ENCODE data around the gene C4B. TPM values are rescaled to one million over a fixed set of nuclear protein-coding genes. Genes with fewer than 3 reads are reported as not detected.
"Not testable (repeated sequence)": the region's sequence is repeated elsewhere in the genome, so short reads cannot be mapped to it uniquely, and the experiment has no call there.

The C4B gene
- polyA plus RNA-seq, 2 of the 4 experiments (the other 2 are of a cell fraction) = 1.3 TPM

DNA sequence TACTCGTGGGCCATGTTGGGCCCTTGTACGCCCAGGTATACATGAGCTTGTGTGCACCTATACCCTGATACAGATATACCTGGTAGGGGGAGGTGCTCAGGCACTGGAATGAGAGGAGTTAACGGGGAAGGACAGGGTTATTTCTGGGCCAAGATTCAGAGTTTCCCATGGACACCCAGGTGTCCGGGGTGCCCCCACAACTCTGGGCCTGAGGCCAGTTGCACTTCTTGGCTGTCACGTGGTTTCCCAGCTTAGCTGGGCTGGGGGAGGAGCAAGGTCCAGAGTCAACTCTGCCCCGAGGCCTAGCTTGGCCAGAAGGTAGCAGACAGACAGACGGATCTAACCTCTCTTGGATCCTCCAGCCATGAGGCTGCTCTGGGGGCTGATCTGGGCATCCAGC is 32.9 kb upstream of the C4B start, which contains the start of gene C4A:
Gene C4A, plus strand, starts transcription at position 314 of the 400 bp plus-strand sequence. Its CDS starts 51 bp downstream, at position 365.
- WGBS (ENCODE audit: missing lambda C conversion rate) = no CpG with 5 or more reads among the region's 7 CpGs
- H3K4me2 ChIP-seq; H3K27ac ChIP-seq; FAIRE-seq; H3K9me3 ChIP-seq; DNase-seq (ENCODE audit: low read depth in 1 of 2, low spot score in 1 of 2); POLR2A ChIA-PET; H3K4me3 ChIP-seq; CTCF ChIA-PET; H3K4me1 ChIP-seq: not testable (repeated sequence)
- ATAC-seq = 0 out of 6 replicates have a peak, but pooled peaks of 1 of the 2 experiments have one; percentile 8

DNA sequence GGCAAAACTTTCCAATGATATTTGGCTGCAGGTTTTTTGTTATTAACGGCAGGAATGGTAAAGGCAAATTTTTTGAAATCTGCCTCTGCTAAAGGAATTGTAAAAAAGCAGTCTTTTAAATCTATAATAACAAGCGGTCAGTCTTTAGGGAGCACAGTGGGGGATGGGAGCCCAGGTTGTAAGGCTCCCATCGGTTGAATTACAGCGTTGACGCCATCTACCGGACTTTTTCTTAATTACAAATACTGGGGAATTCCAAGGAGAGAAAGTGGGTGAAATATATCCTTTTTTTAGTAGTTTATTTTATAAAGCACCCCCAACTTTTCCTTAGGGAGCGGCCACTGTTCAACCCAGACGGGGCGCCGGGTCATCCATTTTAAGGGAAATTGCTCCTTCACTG is 25.2 kb upstream of the C4B start:
- H3K4me3 ChIP-seq; POLR2A ChIA-PET; H3K27ac ChIP-seq; FAIRE-seq; H3K4me2 ChIP-seq; DNase-seq (ENCODE audit: low read depth in 1 of 2, low spot score in 1 of 2); CTCF ChIA-PET; H3K4me1 ChIP-seq; H3K9me3 ChIP-seq: not testable (repeated sequence)
- ATAC-seq = peak in 1 of 2 experiments; percentile 55; a peak in 1 of 6 replicates
- no CpG with 5 or more reads among the region's 10 CpGs for WGBS (ENCODE audit: missing lambda C conversion rate)

DNA sequence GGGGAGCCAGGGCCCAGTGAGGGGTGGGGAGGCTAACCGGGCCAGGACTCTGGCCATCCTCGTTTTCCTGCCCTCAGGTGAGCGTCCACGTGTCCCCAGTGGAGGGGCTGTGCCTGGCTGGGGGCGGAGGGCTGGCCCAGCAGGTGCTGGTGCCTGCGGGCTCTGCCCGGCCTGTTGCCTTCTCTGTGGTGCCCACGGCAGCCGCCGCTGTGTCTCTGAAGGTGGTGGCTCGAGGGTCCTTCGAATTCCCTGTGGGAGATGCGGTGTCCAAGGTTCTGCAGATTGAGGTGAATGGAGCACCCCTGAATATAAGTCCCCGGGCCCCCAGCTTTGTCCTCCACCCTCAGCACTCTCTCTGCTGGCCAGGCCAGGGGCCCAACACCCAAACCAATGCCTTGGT is 20.2 kb upstream of the C4B start:
- FAIRE-seq; H3K4me3 ChIP-seq; POLR2A ChIA-PET; H3K27ac ChIP-seq; H3K9me3 ChIP-seq; H3K4me1 ChIP-seq; ATAC-seq; CTCF ChIA-PET; DNase-seq (ENCODE audit: low read depth in 1 of 2, low spot score in 1 of 2); H3K4me2 ChIP-seq: not testable (repeated sequence)
- WGBS (ENCODE audit: missing lambda C conversion rate) = no CpG with 5 or more reads among the region's 14 CpGs

GRCh38 chr6:31996385-31996784 is 18.2 kb upstream of the C4B start:
- 79% methylated on average over 4 of the region's 6 CpGs for WGBS (ENCODE audit: missing lambda C conversion rate)
- H3K4me3 ChIP-seq; POLR2A ChIA-PET; H3K4me1 ChIP-seq; FAIRE-seq; ATAC-seq; H3K27ac ChIP-seq; DNase-seq (ENCODE audit: low read depth in 1 of 2, low spot score in 1 of 2); H3K4me2 ChIP-seq; H3K9me3 ChIP-seq; CTCF ChIA-PET: not testable (repeated sequence)

GRCh38 chr6:32002546-32003268 is 11.9 kb upstream of the C4B start:
- FAIRE-seq, CTCF ChIA-PET: not testable (repeated sequence)

DNA sequence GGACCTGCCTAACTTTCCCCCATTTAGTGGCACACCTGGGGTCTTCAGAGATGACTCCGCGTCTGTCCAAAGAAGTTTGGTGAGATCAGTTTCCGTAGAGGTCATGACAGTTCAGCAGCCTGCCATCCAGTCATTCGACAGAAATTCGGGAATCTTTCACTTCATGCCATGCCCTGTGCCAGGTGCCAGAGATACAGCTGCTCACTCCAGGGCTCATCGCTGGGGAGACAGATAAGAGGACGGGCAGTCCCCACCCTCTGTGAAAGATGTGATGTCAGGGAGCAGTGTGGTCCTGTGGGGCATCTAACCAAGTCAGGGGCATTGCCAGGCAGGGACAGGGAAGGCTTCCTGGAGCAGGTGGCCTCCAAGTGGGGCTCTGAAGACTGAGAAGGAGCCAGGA is 11.3 kb upstream of the C4B start:
- H3K4me2 ChIP-seq; POLR2A ChIA-PET; H3K27ac ChIP-seq; ATAC-seq; DNase-seq (ENCODE audit: low read depth in 1 of 2, low spot score in 1 of 2); FAIRE-seq; H3K9me3 ChIP-seq; CTCF ChIA-PET; H3K4me1 ChIP-seq; H3K4me3 ChIP-seq: not testable (repeated sequence)
- WGBS (ENCODE audit: missing lambda C conversion rate) = no CpG with 5 or more reads among the region's 7 CpGs

More at GRCh38 chr6:32002546-32003268, 11.9 kb upstream of the C4B start:
- H3K27ac ChIP-seq; POLR2A ChIA-PET; H3K4me2 ChIP-seq; H3K4me3 ChIP-seq; H3K4me1 ChIP-seq; H3K9me3 ChIP-seq; DNase-seq (ENCODE audit: low read depth in 1 of 2, low spot score in 1 of 2); ATAC-seq: not testable (repeated sequence)
- WGBS (ENCODE audit: missing lambda C conversion rate) = no CpG with 5 or more reads among the region's 15 CpGs

DNA sequence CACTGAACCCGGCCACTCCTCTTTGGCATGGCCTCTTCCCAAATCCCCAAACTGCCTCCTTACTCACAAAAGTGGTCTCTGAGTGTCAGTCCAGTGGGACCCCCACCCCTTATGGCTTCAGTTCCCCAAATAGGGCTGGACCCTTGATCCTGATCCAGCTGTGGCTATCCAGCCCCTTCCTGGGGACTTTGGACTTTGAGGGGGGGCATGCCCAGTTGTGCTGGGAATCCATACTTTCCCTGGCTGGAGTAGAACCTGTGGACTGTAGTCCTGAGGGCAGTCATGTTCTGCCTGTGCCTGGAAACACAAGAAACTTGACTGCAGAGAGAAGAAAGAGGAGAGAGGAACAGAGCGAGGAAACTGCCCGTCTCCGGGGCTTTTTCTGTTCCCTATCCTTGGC is 10.2 kb upstream of the C4B start:
- ATAC-seq; FAIRE-seq; DNase-seq (ENCODE audit: low read depth in 1 of 2, low spot score in 1 of 2); H3K4me1 ChIP-seq; H3K9me3 ChIP-seq; CTCF ChIA-PET; H3K4me2 ChIP-seq; H3K4me3 ChIP-seq; H3K27ac ChIP-seq; POLR2A ChIA-PET: not testable (repeated sequence)
- 71% methylated on average over 4 of the region's 4 CpGs for WGBS (ENCODE audit: missing lambda C conversion rate)

- CTCF ChIA-PET; FAIRE-seq; H3K9me3 ChIP-seq; H3K4me1 ChIP-seq; H3K4me2 ChIP-seq; ATAC-seq; H3K4me3 ChIP-seq; POLR2A ChIA-PET; H3K27ac ChIP-seq; DNase-seq (ENCODE audit: low read depth in 1 of 2, low spot score in 1 of 2): not testable (repeated sequence)
- 67% methylated on average over 9 of the region's 13 CpGs for WGBS (ENCODE audit: missing lambda C conversion rate)
Observed at GRCh38 chr6:32004864-32005537, 9.6 kb upstream of the C4B start.

GRCh38 chr6:32005538-32005880 is 9.1 kb upstream of the C4B start:
- FAIRE-seq, H3K27ac ChIP-seq, CTCF ChIA-PET, POLR2A ChIA-PET, H3K9me3 ChIP-seq, H3K4me1 ChIP-seq, H3K4me2 ChIP-seq, H3K4me3 ChIP-seq: not testable (repeated sequence)
- WGBS (ENCODE audit: missing lambda C conversion rate) = 27% methylated on average over 3 of the region's 9 CpGs
- DNase-seq (ENCODE audit: low read depth in 1 of 2, low spot score in 1 of 2) (peak in 1 of 2 experiments; percentile 0), ATAC-seq (0 out of 6 replicates have a peak, but pooled peaks of 1 of the 2 experiments have one; percentile 22)

GRCh38 chr6:32005991-32006529 is 8.5 kb upstream of the C4B start:
- H3K4me2 ChIP-seq; CTCF ChIA-PET; ATAC-seq; H3K9me3 ChIP-seq; POLR2A ChIA-PET; H3K4me1 ChIP-seq; FAIRE-seq; DNase-seq (ENCODE audit: low read depth in 1 of 2, low spot score in 1 of 2); H3K27ac ChIP-seq; H3K4me3 ChIP-seq: not testable (repeated sequence)
- WGBS (ENCODE audit: missing lambda C conversion rate) = 19% methylated on average over 3 of the region's 8 CpGs

- POLR2A ChIA-PET = not testable (repeated sequence)
Observed at GRCh38 chr6:32007086-32007485, 7.5 kb upstream of the C4B start.

More at GRCh38 chr6:32007086-32007485, 7.5 kb upstream of the C4B start:
- H3K4me1 ChIP-seq, H3K27ac ChIP-seq, H3K9me3 ChIP-seq, FAIRE-seq, H3K4me2 ChIP-seq, CTCF ChIA-PET, H3K4me3 ChIP-seq: not testable (repeated sequence)
- DNase-seq (ENCODE audit: low read depth in 1 of 2, low spot score in 1 of 2) (peak in 1 of 2 experiments; percentile 7), ATAC-seq (peak; percentile 23 to 69; a peak in 3 of 6 replicates)
- WGBS (ENCODE audit: missing lambda C conversion rate) = 52% methylated on average over 6 of the region's 12 CpGs
